Body of pancreas (tissue), 4 donors: ENCODE results near the gene NBEA.

Experiments
- POLR2A ChIP-seq, 3 donors: fragments of 450-650 bp; IDR thresholded peaks; one replicate each; pipeline ENCODE4 v1.6.1; 2016; ENCODE audit warnings: antibody characterized with exemption in 3 of 3, mild to moderate bottlenecking in 2 of 3
- TF ChIP-seq, protein P1 (sequence below), 7 experiments: fragments of 450-650 bp in 4 of 7; fragments of 200-600 bp in 3 of 7; sonication (generic) in 3 of 7; IDR thresholded peaks; one replicate each; pipeline ENCODE4 v1.5.1; 2016 to 2019; ENCODE audit warnings: antibody characterized with exemption in 7 of 7

- TF ChIP-seq, protein P1, sequence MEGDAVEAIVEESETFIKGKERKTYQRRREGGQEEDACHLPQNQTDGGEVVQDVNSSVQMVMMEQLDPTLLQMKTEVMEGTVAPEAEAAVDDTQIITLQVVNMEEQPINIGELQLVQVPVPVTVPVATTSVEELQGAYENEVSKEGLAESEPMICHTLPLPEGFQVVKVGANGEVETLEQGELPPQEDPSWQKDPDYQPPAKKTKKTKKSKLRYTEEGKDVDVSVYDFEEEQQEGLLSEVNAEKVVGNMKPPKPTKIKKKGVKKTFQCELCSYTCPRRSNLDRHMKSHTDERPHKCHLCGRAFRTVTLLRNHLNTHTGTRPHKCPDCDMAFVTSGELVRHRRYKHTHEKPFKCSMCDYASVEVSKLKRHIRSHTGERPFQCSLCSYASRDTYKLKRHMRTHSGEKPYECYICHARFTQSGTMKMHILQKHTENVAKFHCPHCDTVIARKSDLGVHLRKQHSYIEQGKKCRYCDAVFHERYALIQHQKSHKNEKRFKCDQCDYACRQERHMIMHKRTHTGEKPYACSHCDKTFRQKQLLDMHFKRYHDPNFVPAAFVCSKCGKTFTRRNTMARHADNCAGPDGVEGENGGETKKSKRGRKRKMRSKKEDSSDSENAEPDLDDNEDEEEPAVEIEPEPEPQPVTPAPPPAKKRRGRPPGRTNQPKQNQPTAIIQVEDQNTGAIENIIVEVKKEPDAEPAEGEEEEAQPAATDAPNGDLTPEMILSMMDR (IDR thresholded peaks at IDR 0.05): no peak
- TF ChIP-seq POLR2A (IDR thresholded peaks at IDR 0.05): no peak
These were observed 513.0 kb downstream of the NBEA start for GRCh38 chr13:35455022-35455421.
